K562 (cell line): ENCODE data around the gene MFSD12. TPM values are rescaled to one million over a fixed set of nuclear protein-coding genes. Genes with fewer than 3 reads are reported as not detected.

Experiments
- BCOR ChIP-seq: fragments of 450-650 bp; IDR thresholded peaks from 2 replicates; pipeline ENCODE4 v1.6.1; 2016
- CBFA2T2 ChIP-seq: fragments of 450-650 bp; conservative IDR thresholded peaks from 2 replicates; pipeline ENCODE4 v1.6.1; 2017; ENCODE audit warnings: mild to moderate bottlenecking
- CCNT2 ChIP-seq: IDR thresholded peaks from 2 replicates; pipeline ENCODE4 v1.6.1; 2011; ENCODE audit warnings: borderline replicate concordance, low read depth, mild to moderate bottlenecking, moderate library complexity, mixed read lengths, low read length; ENCODE audit not compliant: insufficient read length; ENCODE audit errors: extremely low read depth
- CHD2 ChIP-seq: IDR thresholded peaks from 2 replicates; pipeline ENCODE4 v1.6.1; 2011; ENCODE audit warnings: low read depth, low read length
- CREB1 ChIP-seq, 2 experiments: sonication (generic) in 1 of 2; formaldehyde crosslinking in 1 of 2; IDR thresholded peaks; 2 replicates each; pipeline versions ENCODE4 v1.6.1 to v1.8.0; 2012 to 2022; ENCODE audit warnings: inconsistent platforms in 1 of 2, mild to moderate bottlenecking in 1 of 2, missing genetic modification reagents in 1 of 2, moderate library complexity in 1 of 2
- FOS ChIP-seq: IDR thresholded peaks from 3 replicates; pipeline ENCODE4 v1.6.1; 2011; ENCODE audit not compliant: insufficient read length; ENCODE audit errors: extremely low read depth
- HSF4 ChIP-seq: fragments of 250-450 bp; sonication (Bioruptor Pico); IDR thresholded peaks from 2 replicates; pipeline ENCODE4 v2.1.2; 2022; ENCODE audit warnings: mild to moderate bottlenecking, moderate library complexity, borderline replicate concordance
- KDM1A ChIP-seq, 2 experiments: fragments of 450-650 bp; IDR thresholded peaks; 2 replicates each; pipeline ENCODE4 v1.6.1; 2016; ENCODE audit warnings: mild to moderate bottlenecking in 2 of 2
- PHF20 ChIP-seq: fragments of 450-650 bp; IDR thresholded peaks from 2 replicates; pipeline ENCODE4 v1.6.1; 2018; ENCODE audit not compliant: partially characterized antibody
- RBM17 ChIP-seq: fragments of 200-400 bp; formaldehyde crosslinking; IDR thresholded peaks from 2 replicates; pipeline ENCODE4 v1.6.1; 2017; ENCODE audit warnings: low read depth, mild to moderate bottlenecking, low read length, borderline replicate concordance
- RBM22 ChIP-seq: fragments of 200-400 bp; formaldehyde crosslinking; IDR thresholded peaks from 2 replicates; pipeline ENCODE4 v1.6.1; 2018; ENCODE audit warnings: low read length, low read depth; ENCODE audit not compliant: poor library complexity, severe bottlenecking
- RBM25 ChIP-seq: fragments of 200-400 bp; formaldehyde crosslinking; IDR thresholded peaks from 2 replicates; pipeline ENCODE4 v1.6.1; 2018; ENCODE audit warnings: low read length, low read depth, moderate library complexity; ENCODE audit not compliant: severe bottlenecking
- STAT5A ChIP-seq: IDR thresholded peaks from 2 replicates; pipeline ENCODE4 v1.6.1; 2012; ENCODE audit warnings: low read length, inconsistent platforms, borderline replicate concordance
- TAF15 ChIP-seq: fragments of 200-400 bp; formaldehyde crosslinking; IDR thresholded peaks from 2 replicates; pipeline ENCODE4 v1.6.1; 2017; ENCODE audit warnings: mild to moderate bottlenecking, low read depth, low read length, moderate library complexity
- TCF7 ChIP-seq: sonication (generic); IDR thresholded peaks from 2 replicates; pipeline ENCODE4 v1.6.1; 2016; ENCODE audit warnings: antibody characterized with exemption, borderline replicate concordance
- TCFL5 ChIP-seq: fragments of 250-450 bp; sonication (Bioruptor Pico); conservative IDR thresholded peaks from 2 replicates; pipeline ENCODE4 v1.6.1; 2021; ENCODE audit warnings: mild to moderate bottlenecking, moderate library complexity, matching md5 sums
- TGIF2 ChIP-seq: sonication (generic); formaldehyde crosslinking; IDR thresholded peaks from 2 replicates; pipeline ENCODE4 v1.8.1; 2022; ENCODE audit warnings: mild to moderate bottlenecking, missing genetic modification reagents, moderate library complexity
- ZFPM2 ChIP-seq: fragments of 250-450 bp; sonication (Bioruptor Pico); IDR thresholded peaks from 2 replicates; pipeline ENCODE4 v1.5.1; 2022; ENCODE audit warnings: mild to moderate bottlenecking
- ZNF174 ChIP-seq: fragments of 250-450 bp; sonication (Bioruptor Pico); IDR thresholded peaks from 2 replicates; pipeline ENCODE4 v1.4.0; 2020; ENCODE audit warnings: mild to moderate bottlenecking
- polyA plus RNA-seq, 8 experiments: library from polyadenylated mRNA; depleted of rRNA in 4 of 8; stranded (reverse) in 5 of 8; unstranded in 3 of 8; fragments of >200 nt; fragmentation: Nextera tagmentation in 2 of 8; fragmentation: Illumina TruSeq in 1 of 8; extraction: Ambion mirVana in 2 of 8; extraction: Trizol in 1 of 8; gene quantifications; 2 replicates each; pipeline versions ENCODE4 v1.2.1 to v1.2.3, GENCODE V29; 2011 to 2014; ENCODE audit warnings: inconsistent platforms in 1 of 8, missing spikeins in 1 of 8
- total RNA-seq, 7 experiments: library from RNA; depleted of rRNA in 6 of 7; stranded (reverse); fragments of >200 nt in 6 of 7; fragmentation: Illumina TruSeq in 2 of 7; extraction: Trizol in 2 of 7; gene quantifications; 2 replicates each; pipeline versions ENCODE4 v1.2.1 to v1.2.3, GENCODE V29; 2011 to 2021; ENCODE audit warnings: low replicate concordance in 1 of 7
- TF ChIP-seq, protein P1 (sequence below): fragments of 450-650 bp; IDR thresholded peaks from 2 replicates; pipeline ENCODE4 v1.6.1; 2018; ENCODE audit not compliant: partially characterized antibody
- TF ChIP-seq, protein P2 (sequence below): fragments of 450-650 bp; formaldehyde crosslinking; IDR thresholded peaks from 2 replicates; pipeline ENCODE4 v1.4.0; 2022; ENCODE audit warnings: missing genetic modification characterization
- TF ChIP-seq, protein P3 (sequence below): fragments of 250-450 bp; sonication (Bioruptor Pico); IDR thresholded peaks from 2 replicates; pipeline ENCODE4 v1.9.0; 2021; ENCODE audit warnings: mild to moderate bottlenecking, inconsistent platforms

Gene MFSD12
- total and polyA plus RNA-seq, 9 of the 15 experiments (the other 6 are each of a cell fraction or from before 2014, with no cell fraction given) = 0.69 to 112 (median 31.8) TPM

DNA sequence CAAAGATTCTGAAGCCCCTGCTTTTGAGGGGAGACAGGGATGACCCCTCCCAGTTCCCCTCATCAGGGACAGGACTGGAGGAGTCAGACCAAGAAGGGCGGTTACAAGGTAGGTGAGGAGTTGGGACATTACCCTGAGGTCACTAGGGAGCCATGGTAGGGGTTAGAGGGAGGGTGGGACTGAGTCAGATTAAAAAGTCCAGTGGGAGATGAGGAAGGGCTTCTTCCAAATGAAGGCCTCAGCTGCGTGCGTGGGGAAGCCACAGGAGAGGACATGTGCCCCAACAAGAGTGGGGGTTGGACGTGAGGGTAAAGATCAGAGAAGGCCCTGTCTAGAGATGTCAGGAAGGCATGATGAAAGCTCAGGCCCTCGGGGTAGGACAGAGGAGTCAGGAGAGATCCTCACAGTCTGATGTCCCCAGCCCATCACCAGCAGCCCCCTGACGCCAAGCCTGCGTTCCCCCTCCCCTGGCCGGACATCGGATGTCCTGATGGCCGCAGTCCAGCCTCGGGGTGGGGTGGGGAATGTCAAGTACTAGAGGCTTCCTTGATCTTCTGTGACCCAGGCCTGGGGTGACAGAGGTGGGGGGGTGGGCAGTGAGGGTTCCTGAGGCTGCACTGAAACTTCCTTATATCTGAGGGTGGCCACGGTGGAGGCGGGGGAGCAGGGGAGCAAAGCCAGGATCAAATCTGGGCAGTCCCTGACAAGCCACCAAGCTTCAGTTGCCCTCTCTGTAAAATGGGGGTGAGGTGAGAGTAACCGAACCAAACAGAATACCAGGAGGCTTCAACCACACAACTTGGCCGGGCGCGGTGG lies 6.5 kb upstream of the MFSD12 start (continued):
- TF ChIP-seq, protein P1, sequence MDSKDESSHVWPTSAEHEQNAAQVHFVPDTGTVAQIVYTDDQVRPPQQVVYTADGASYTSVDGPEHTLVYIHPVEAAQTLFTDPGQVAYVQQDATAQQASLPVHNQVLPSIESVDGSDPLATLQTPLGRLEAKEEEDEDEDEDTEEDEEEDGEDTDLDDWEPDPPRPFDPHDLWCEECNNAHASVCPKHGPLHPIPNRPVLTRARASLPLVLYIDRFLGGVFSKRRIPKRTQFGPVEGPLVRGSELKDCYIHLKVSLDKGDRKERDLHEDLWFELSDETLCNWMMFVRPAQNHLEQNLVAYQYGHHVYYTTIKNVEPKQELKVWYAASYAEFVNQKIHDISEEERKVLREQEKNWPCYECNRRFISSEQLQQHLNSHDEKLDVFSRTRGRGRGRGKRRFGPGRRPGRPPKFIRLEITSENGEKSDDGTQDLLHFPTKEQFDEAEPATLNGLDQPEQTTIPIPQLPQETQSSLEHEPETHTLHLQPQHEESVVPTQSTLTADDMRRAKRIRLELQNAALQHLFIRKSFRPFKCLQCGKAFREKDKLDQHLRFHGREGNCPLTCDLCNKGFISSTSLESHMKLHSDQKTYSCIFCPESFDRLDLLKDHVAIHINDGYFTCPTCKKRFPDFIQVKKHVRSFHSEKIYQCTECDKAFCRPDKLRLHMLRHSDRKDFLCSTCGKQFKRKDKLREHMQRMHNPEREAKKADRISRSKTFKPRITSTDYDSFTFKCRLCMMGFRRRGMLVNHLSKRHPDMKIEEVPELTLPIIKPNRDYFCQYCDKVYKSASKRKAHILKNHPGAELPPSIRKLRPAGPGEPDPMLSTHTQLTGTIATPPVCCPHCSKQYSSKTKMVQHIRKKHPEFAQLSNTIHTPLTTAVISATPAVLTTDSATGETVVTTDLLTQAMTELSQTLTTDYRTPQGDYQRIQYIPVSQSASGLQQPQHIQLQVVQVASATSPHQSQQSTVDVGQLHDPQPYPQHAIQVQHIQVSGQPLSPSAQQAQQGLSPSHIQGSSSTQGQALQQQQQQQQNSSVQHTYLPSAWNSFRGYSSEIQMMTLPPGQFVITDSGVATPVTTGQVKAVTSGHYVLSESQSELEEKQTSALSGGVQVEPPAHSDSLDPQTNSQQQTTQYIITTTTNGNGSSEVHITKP = peak; percentile 78
- TF ChIP-seq RBM22 (no peak), HSF4 (CRISPR knock-in tag) (no peak), CHD2 (no peak), RBM17 (no peak), TAF15 (no peak), FOS (no peak), CBFA2T2 (no peak), RBM25 (peak; percentile 50), TCFL5 (CRISPR knock-in tag) (no peak), ZFPM2 (CRISPR knock-in tag) (no peak), CREB1 (IDR thresholded peaks at IDR 0.05) (no peak), CREB1 (CRISPR knock-in tag; IDR thresholded peaks at IDR 0.05) (no peak), PHF20 (no peak), TGIF2 (CRISPR knock-in tag) (no peak), BCOR (peak; percentile 89), TCF7 (no peak), STAT5A (no peak), CCNT2 (no peak), ZNF174 (CRISPR knock-in tag) (no peak), KDM1A (IDR thresholded peaks at IDR 0.05) (peak; percentile 59 to 76)
- TF ChIP-seq, protein P2, sequence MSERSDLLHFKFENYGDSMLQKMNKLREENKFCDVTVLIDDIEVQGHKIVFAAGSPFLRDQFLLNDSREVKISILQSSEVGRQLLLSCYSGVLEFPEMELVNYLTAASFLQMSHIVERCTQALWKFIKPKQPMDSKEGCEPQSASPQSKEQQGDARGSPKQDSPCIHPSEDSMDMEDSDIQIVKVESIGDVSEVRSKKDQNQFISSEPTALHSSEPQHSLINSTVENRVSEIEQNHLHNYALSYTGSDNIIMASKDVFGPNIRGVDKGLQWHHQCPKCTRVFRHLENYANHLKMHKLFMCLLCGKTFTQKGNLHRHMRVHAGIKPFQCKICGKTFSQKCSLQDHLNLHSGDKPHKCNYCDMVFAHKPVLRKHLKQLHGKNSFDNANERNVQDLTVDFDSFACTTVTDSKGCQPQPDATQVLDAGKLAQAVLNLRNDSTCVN (CRISPR knock-in tag) = no peak
- TF ChIP-seq, protein P3, sequence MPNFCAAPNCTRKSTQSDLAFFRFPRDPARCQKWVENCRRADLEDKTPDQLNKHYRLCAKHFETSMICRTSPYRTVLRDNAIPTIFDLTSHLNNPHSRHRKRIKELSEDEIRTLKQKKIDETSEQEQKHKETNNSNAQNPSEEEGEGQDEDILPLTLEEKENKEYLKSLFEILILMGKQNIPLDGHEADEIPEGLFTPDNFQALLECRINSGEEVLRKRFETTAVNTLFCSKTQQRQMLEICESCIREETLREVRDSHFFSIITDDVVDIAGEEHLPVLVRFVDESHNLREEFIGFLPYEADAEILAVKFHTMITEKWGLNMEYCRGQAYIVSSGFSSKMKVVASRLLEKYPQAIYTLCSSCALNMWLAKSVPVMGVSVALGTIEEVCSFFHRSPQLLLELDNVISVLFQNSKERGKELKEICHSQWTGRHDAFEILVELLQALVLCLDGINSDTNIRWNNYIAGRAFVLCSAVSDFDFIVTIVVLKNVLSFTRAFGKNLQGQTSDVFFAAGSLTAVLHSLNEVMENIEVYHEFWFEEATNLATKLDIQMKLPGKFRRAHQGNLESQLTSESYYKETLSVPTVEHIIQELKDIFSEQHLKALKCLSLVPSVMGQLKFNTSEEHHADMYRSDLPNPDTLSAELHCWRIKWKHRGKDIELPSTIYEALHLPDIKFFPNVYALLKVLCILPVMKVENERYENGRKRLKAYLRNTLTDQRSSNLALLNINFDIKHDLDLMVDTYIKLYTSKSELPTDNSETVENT = no peak
